ENCODE results near the gene AXDND1. TPM values are rescaled to one million over a fixed set of nuclear protein-coding genes. Genes with fewer than 3 reads are reported as not detected.
"Not testable (repeated sequence)": the region's sequence is repeated elsewhere in the genome, so short reads cannot be mapped to it uniquely, and the experiment has no call there.

The AXDND1 gene
- total RNA-seq, 1 donor from 2014 or later = not detected

DNA sequence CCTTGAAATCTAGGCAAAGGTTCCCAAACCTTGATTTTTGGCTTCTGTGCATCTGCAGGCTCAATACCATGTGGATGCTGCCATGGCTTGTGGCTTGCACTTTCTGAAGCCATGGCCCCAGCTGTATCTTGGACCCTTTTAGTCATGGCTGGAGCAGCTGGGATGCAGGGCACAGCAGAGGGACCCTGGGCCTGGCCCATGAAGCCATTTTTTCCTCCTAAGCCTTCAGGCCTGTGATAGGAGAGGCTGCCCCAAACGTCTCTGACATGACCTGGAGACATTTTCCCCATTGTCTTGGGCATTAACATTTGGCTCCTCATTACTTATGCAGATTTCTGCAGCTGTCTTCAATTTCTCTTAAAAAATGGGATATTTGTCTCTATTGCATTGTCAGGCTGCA lies 112.6 kb downstream of the AXDND1 start:
- ATAC-seq = no peak

- no peak for ATAC-seq
Measured at GRCh38 chr1:179490611-179491010, 124.8 kb downstream of the AXDND1 start.

- ATAC-seq = no peak
Measured at GRCh38 chr1:179493323-179493722, 127.6 kb downstream of the AXDND1 start.

- ATAC-seq = no peak
Measured at GRCh38 chr1:179506199-179506598, 140.4 kb downstream of the AXDND1 start.

DNA sequence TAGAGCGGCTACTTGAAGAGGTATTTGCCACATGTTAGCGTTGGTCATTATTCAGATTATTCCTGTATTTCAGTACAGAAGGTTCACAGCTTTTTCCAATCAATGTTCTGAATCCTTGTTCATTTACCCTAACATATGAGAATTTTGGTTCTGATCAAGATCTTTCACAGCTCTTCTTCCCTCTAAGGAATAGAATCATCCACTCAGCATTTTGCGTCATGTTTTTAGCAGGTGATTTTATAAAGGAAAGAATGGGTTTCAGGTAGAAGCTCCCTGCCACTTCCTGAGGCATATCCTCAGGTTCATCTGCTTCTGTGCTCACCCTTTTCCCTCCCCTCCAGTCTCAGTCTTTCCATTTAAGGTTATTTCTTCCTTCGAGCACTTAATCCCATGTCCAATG lies 143.6 kb downstream of the AXDND1 start:
- no peak for ATAC-seq

GRCh38 chr1:179510038-179510437 lies 144.3 kb downstream of the AXDND1 start:
- peak; percentile 10 for ATAC-seq

DNA sequence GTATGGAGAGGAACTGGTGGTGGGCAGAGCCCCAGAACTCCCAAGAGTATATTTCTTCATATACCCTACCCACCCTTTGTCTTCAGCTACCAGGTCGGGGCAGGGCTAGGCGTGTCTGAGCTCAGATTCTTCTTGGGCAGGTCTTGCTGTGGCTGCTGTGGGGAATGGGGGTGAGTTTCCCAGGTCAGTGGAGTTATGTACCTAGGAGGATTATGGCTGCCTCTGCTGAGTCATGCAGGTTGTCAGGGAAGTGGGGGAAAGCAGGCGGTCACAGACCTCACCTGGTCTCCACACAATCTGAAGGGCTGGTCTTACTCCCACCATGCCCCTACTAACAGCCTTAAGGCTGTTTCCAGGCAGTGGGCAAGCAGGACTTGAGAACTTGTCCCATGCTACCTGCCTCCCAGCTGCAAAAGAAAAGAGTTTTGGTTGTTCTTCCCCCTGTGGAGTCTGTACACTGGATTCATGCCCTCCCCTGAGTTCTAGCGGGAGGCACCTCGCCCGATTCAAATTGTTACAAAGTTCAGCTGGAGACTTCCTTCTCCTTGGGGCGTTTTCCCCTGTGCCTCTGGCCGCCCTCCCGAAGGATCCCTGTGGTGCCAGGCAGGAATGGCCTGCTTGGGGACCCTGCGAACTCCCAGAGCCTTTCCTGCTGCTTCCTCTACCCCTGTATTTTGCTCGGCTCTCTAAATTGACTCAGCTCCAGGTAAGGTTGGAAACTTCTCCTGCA lies 151.4 kb downstream of the AXDND1 start:
- no peak for ATAC-seq

DNA sequence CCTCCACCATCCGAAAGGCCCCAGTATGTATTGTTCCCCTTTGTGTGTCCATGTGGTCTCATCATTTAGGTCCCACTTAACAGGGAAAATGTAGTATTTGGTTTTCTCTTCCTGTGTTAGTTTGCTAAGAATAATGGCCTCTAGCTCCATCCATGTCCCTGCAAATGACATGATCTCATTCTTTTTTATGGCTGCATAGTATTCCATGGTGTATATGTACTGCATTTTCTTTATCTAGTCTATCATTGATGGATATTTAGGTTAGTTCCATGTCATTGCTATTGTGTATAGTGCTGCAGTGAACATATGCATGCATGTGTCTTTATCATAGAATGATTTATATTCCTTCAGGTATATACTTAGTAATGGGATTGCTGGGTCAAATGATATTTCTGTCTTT lies 152.8 kb downstream of the AXDND1 start:
- ATAC-seq = not testable (repeated sequence)

GRCh38 chr1:179529482-179530195 lies 163.9 kb downstream of the AXDND1 start:
- ATAC-seq = no peak

- no peak for ATAC-seq
Measured at GRCh38 chr1:179530352-179530751, 164.6 kb downstream of the AXDND1 start.

DNA sequence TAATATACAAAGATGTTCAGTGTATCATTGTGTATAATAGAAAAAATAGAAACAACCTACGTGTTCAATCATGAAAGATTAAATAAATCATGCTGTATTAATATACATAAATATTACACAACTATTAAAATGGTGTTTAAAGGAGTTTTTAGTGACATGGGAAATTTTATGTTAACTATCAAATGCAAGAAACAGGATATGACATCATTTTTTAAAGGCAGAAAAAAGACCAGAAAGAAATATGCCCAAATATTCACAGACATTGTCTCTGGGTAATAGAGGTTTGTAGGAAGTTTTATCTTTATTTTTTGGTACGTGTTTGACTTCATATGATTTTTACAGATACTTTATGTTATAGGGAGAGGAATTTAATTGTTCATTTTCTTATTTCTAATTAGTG lies 176.0 kb downstream of the AXDND1 start:
- no peak for ATAC-seq

GRCh38 chr1:179545321-179545720 lies 179.6 kb downstream of the AXDND1 start:
- ATAC-seq = no peak

DNA sequence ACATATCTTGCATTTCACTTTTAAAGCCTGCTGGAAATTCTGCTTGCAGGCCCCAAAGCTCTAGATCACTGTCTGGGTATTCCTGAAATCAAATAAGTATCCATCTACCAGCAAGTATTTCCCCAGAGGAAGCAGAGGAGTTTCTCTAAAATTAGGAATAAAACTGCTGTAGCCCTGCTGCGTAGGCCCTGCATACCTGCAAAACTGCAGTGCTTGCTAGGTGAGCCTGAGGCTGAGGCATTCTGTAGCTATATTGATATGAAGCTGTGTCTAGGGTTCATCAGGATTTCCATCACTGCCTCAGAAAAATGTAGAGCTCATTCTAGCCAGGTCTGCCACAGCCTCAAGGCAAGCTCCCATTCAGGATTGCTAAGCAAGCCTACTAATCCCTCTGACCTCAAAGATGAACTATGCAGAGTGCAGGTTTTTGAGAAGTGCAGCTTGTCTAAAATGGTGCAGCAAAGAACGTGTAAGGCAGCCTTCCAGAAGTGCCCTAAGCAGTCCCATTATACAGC lies 181.3 kb downstream of the AXDND1 start:
- no peak for ATAC-seq

GRCh38 chr1:179548666-179549367 lies 183.0 kb downstream of the AXDND1 start:
- ATAC-seq = no peak

GRCh38 chr1:179549368-179549700 lies 183.6 kb downstream of the AXDND1 start:
- ATAC-seq = no peak

- ATAC-seq = peak; percentile 72
Measured at GRCh38 chr1:179550746-179551682, 185.2 kb downstream of the AXDND1 start.

DNA sequence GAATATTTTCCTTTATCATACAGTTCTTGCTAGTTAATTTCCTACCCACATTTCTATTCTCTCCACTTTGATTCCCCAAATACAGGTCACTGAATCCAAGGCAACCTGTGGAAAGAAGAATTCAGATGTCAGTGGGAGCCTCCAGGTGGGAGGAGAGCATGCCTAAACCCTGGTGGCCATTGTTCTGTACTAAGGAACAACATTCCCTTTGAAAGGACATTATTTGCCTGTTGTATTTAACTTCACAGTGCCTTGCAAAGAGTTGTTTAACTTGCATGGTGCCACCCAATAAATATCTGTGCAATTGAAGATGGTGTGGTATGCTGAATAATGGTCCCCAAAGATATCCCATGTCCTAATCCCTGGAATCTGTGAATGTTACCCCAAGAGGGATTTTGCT lies 188.7 kb downstream of the AXDND1 start:
- ATAC-seq = no peak

GRCh38 chr1:179558078-179558477 lies 192.3 kb downstream of the AXDND1 start:
- no peak for ATAC-seq

DNA sequence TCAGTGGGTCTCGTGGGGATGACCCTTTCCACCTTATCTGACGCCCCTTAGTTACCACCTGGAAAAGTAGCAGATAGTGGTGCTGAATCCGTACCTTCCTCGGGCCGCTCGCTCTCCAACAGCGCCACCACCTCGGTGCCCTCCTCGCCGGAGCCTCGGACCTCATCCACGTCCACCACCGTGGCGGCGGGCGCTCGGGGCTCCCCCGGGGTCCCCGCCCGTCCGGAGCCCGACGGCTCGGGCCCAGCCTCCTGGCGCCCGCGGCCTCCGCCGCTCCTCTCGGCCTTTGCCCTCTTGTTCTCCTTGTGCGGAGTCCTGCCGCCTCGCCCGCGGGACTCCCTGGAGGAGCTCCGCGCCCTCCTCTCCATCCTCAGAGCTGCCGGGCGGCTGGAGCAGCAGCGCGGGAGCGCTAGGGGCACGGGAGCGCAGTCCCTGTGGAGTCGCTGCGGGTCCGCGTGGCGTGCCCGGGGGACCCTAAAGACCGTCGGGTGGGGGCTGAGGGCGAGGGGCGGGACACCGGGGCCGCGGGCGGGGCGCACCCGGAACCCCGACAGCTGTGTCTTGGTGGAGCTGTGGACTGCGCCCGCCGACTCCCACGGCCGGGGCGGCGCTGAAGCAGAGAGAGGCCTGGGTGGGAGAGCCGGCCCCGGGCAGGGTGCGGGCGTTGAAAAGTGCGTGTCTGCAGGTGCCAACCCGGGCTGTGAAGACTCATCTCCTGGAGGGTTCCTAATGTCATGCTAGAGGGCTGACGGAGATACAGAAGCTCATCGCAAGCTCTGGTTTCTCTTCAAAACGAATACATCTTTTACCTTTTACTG lies 209.9 kb downstream of the AXDND1 start, which contains the start of gene NPHS2:
Gene NPHS2 (minus strand): TSS at position 452 of the 818 bp plus-strand sequence. CDS start 84 bp downstream, at position 368.
- ATAC-seq = no peak

GRCh38 chr1:179576509-179576908 lies 210.7 kb downstream of the AXDND1 start:
- no peak for ATAC-seq

GRCh38 chr1:179583771-179584320 lies 218.1 kb downstream of the AXDND1 start:
- ATAC-seq = no peak
